HFF-Myc (cell line): ENCODE measurements around the gene SMCO2.

ENCODE experiments used
- DNase-seq: peaks from one replicate; pipeline ENCODE4 v3.0.0-alpha.2; 2011; ENCODE audit warnings: low read depth; ENCODE audit errors: extremely low read depth
- H3K4me3 ChIP-seq: replicated peaks from 2 replicates; pipeline ENCODE4 v1.5.1; 2011; ENCODE audit warnings: low read depth, mild to moderate bottlenecking, control low read depth, low read length
- TF ChIP-seq, protein P1 (sequence below): IDR thresholded peaks from 2 replicates; pipeline ENCODE4 v1.5.1; 2012; ENCODE audit warnings: mild to moderate bottlenecking, low read depth, low read length, control low read depth; ENCODE audit errors: missing control alignments

The SMCO2 gene

GRCh38 chr12:27462151-27462694, 15.7 kb downstream of the SMCO2 start:
- TF ChIP-seq, protein P1, sequence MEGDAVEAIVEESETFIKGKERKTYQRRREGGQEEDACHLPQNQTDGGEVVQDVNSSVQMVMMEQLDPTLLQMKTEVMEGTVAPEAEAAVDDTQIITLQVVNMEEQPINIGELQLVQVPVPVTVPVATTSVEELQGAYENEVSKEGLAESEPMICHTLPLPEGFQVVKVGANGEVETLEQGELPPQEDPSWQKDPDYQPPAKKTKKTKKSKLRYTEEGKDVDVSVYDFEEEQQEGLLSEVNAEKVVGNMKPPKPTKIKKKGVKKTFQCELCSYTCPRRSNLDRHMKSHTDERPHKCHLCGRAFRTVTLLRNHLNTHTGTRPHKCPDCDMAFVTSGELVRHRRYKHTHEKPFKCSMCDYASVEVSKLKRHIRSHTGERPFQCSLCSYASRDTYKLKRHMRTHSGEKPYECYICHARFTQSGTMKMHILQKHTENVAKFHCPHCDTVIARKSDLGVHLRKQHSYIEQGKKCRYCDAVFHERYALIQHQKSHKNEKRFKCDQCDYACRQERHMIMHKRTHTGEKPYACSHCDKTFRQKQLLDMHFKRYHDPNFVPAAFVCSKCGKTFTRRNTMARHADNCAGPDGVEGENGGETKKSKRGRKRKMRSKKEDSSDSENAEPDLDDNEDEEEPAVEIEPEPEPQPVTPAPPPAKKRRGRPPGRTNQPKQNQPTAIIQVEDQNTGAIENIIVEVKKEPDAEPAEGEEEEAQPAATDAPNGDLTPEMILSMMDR = no peak
- no peak overlapping the region for H3K4me3 ChIP-seq
- DNase-seq = no peak

DNA sequence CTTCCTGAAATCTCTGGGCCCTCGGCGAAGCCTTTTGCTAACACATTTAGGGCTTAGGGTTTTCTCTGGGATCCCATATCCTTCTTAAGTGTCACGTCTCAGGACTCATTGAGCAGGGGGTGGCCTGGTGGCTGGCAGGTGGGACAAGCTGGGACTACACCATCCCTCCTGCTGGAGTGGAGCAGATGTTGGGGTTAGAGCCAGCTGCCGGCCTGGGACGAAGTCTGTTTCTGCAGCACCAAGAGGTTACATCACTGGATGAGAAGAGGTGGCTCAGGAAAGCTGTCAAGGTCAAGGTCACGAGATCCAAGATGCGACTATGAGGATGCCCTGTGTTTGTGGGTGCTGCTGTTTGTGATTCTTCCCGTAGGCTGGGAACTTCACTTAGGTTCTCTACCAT, 16.3 kb downstream of the SMCO2 start:
- TF ChIP-seq, protein P1 = no peak
- DNase-seq = no peak

GRCh38 chr12:27463511-27464219, 17.1 kb downstream of the SMCO2 start:
- TF ChIP-seq, protein P1 = no peak
- H3K4me3 ChIP-seq = no peak overlapping the region
- no peak for DNase-seq

More for the DNA sequence above, 16.3 kb downstream of the SMCO2 start:
- no peak overlapping the region for H3K4me3 ChIP-seq

DNA sequence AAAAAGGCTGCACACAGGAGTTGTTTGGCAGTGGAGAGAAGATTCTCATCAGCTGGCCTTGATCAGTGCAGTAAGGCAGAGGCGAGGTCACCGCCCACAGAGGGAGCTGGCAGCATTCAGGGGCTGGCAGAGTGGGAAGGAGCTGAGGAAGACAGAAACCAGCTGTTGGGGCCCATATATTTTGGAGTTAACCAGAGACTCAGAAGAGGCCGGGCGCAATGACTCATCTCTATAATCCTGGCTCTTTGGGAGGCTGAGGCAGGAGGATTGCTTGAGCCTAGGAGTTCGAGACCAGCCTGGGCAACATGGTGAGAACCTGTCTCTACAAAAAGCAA, 17.7 kb downstream of the SMCO2 start:
- TF ChIP-seq, protein P1 = no peak
- no peak overlapping the region for H3K4me3 ChIP-seq
- DNase-seq = no peak

DNA sequence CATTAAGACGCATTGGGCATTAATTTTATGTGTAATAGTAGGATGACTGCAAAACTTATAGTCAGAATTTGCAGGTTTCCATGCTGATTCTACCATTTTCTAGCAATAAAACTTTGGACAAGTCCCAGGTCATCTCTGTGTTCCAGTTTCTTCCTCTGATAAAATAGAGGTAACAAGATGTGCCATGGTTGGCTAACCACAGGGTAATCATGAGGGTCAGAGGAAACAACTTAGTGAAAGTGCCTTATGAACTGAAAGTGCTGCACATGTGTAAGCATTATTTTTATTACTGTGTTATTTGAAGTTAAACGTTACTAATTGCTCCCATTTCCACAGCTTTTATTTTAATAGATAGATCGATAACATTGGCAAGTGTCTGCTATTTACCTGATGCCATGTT, 21.1 kb downstream of the SMCO2 start:
- DNase-seq = no peak
- TF ChIP-seq, protein P1 = no peak
- H3K4me3 ChIP-seq = no peak overlapping the region

GRCh38 chr12:27468241-27468640, 21.7 kb downstream of the SMCO2 start:
- DNase-seq = no peak
- TF ChIP-seq, protein P1 = no peak
- no peak overlapping the region for H3K4me3 ChIP-seq

- no peak overlapping the region for H3K4me3 ChIP-seq
- TF ChIP-seq, protein P1 = no peak
These were observed 22.7 kb downstream of the SMCO2 start for GRCh38 chr12:27469176-27469736.

More at GRCh38 chr12:27469176-27469736, 22.7 kb downstream of the SMCO2 start:
- no peak for DNase-seq
